Stimulated activated CD8-positive, alpha-beta memory T cell treated with anti-CD3 and anti-CD28 coated beads, Interleukin-12 subunit alpha, Interleukin-12 subunit beta, amount 100 ng/mL, for 24 hours (primary cell): ENCODE measurements around the gene SPON1.

Experiments used
- DNase-seq: peaks from one replicate; pipeline ENCODE4 v3.0.0-alpha.2; 2020; ENCODE audit errors: extremely low read depth

SPON1 gene

GRCh38 chr11:13944016-13944415 is 18.5 kb upstream of the SPON1 start:
- DNase-seq = no peak

- no peak for DNase-seq
Measured at GRCh38 chr11:13944911-13945425, 17.6 kb upstream of the SPON1 start.

GRCh38 chr11:13947379-13947778 is 15.1 kb upstream of the SPON1 start:
- no peak for DNase-seq

- DNase-seq = no peak
Measured at GRCh38 chr11:13949876-13950275, 12.6 kb upstream of the SPON1 start.

- no peak for DNase-seq
Measured at GRCh38 chr11:13952221-13952620, 10.3 kb upstream of the SPON1 start.

GRCh38 chr11:13952668-13953067 is 9.9 kb upstream of the SPON1 start:
- DNase-seq = no peak

GRCh38 chr11:13954591-13954990 is 7.9 kb upstream of the SPON1 start:
- DNase-seq = no peak

- no peak for DNase-seq
Measured at GRCh38 chr11:13955971-13956421, 6.5 kb upstream of the SPON1 start.

- no peak for DNase-seq
Measured at GRCh38 chr11:13956988-13957387, 5.5 kb upstream of the SPON1 start.

- no peak for DNase-seq
Measured at GRCh38 chr11:13958641-13959400, 3.7 kb upstream of the SPON1 start.

- no peak for DNase-seq
Measured at GRCh38 chr11:13962198-13962561, 343 bp upstream of the SPON1 start.

- DNase-seq = no peak
Measured at GRCh38 chr11:13963169-13963948, 836 bp downstream of the SPON1 start.

GRCh38 chr11:13963949-13964770 is 1.6 kb downstream of the SPON1 start:
- no peak for DNase-seq

- DNase-seq = no peak
Measured at GRCh38 chr11:13964771-13965074, 2.2 kb downstream of the SPON1 start.

- no peak for DNase-seq
Measured at GRCh38 chr11:13965337-13965736, 2.8 kb downstream of the SPON1 start.

- DNase-seq = no peak
Measured at GRCh38 chr11:13966013-13966412, 3.5 kb downstream of the SPON1 start.

- DNase-seq = no peak
Measured at GRCh38 chr11:13966486-13966885, 4.0 kb downstream of the SPON1 start.

- DNase-seq = no peak
Measured at GRCh38 chr11:13970986-13971385, 8.5 kb downstream of the SPON1 start.

GRCh38 chr11:13972043-13972910 is 9.8 kb downstream of the SPON1 start:
- DNase-seq = no peak

GRCh38 chr11:13972944-13973343 is 10.4 kb downstream of the SPON1 start:
- no peak for DNase-seq

GRCh38 chr11:13974631-13975030 is 12.1 kb downstream of the SPON1 start:
- DNase-seq = no peak
